HG02588 (cell line): ENCODE results near the gene DSG4.

Source experiments
- ATAC-seq: cut with Tn5 transposase; IDR thresholded peaks from one replicate; pipeline ENCODE4 v1.9.1; 2021; ENCODE audit warnings: mild to moderate bottlenecking, moderate library complexity; ENCODE audit not compliant: unreplicated experiment

DSG4 gene

GRCh38 chr18:31403409-31403808 is 26.8 kb downstream of the DSG4 start:
- no peak for ATAC-seq

GRCh38 chr18:31407649-31408048 is 31.1 kb downstream of the DSG4 start:
- ATAC-seq: no peak

- ATAC-seq: no peak
Observed at GRCh38 chr18:31409276-31409675, 32.7 kb downstream of the DSG4 start.

- no peak for ATAC-seq
Observed at GRCh38 chr18:31410716-31411483, 34.3 kb downstream of the DSG4 start.

GRCh38 chr18:31413137-31413536 is 36.6 kb downstream of the DSG4 start:
- no peak for ATAC-seq

- no peak for ATAC-seq
Observed at GRCh38 chr18:31417850-31418249, 41.3 kb downstream of the DSG4 start.

GRCh38 chr18:31419457-31419932 is 42.9 kb downstream of the DSG4 start:
- no peak for ATAC-seq

GRCh38 chr18:31420032-31420431 is 43.5 kb downstream of the DSG4 start:
- no peak for ATAC-seq

- no peak for ATAC-seq
Observed at GRCh38 chr18:31420524-31420923, 43.9 kb downstream of the DSG4 start.

- ATAC-seq: peak; percentile 51
Observed at GRCh38 chr18:31424383-31424988, 47.9 kb downstream of the DSG4 start.

GRCh38 chr18:31426021-31426420 is 49.4 kb downstream of the DSG4 start:
- no peak for ATAC-seq

GRCh38 chr18:31426871-31427406 is 50.4 kb downstream of the DSG4 start:
- ATAC-seq: no peak

- no peak for ATAC-seq
Observed at GRCh38 chr18:31428211-31428610, 51.6 kb downstream of the DSG4 start.

- no peak for ATAC-seq
Observed at GRCh38 chr18:31429623-31430022, 53.0 kb downstream of the DSG4 start.

- no peak for ATAC-seq
Observed at GRCh38 chr18:31430072-31430471, 53.5 kb downstream of the DSG4 start.

- ATAC-seq: no peak
Observed at GRCh38 chr18:31430554-31430953, 54.0 kb downstream of the DSG4 start.

GRCh38 chr18:31432316-31432715 is 55.7 kb downstream of the DSG4 start:
- ATAC-seq: no peak

GRCh38 chr18:31436825-31437224 is 60.2 kb downstream of the DSG4 start:
- ATAC-seq: no peak

- ATAC-seq: peak; percentile 49
Observed at GRCh38 chr18:31438402-31438801, 61.8 kb downstream of the DSG4 start.

- no peak for ATAC-seq
Observed at GRCh38 chr18:31439807-31440325, 63.3 kb downstream of the DSG4 start.

- no peak for ATAC-seq
Observed at GRCh38 chr18:31440787-31441186, 64.2 kb downstream of the DSG4 start.

GRCh38 chr18:31441493-31441892 is 64.9 kb downstream of the DSG4 start:
- no peak for ATAC-seq
